NCI-H82 (cell line): Measurements from ENCODE around the gene TAPT1.
A peak's percentile ranks its signal among the peaks of the same experiment; 100 is the strongest.
"Not testable (repeated sequence)": the region's sequence is repeated elsewhere in the genome, so short reads cannot be mapped to it uniquely, and the experiment has no call there.

Experiments
- DNase-seq: peaks from one replicate; lab custom pipeline; 2025; lab: John Stamatoyannopoulos, UW

Gene TAPT1

GRCh38 chr4:16212138-16212782, 14.0 kb downstream of the TAPT1 start:
- no peak for DNase-seq

- no peak for DNase-seq
Observed at GRCh38 chr4:16207409-16207808, 18.9 kb downstream of the TAPT1 start.

GRCh38 chr4:16206848-16207247, 19.4 kb downstream of the TAPT1 start:
- no peak for DNase-seq

- DNase-seq, result no peak
Observed at GRCh38 chr4:16206301-16206700, 20.0 kb downstream of the TAPT1 start.

GRCh38 chr4:16205298-16206164, 20.7 kb downstream of the TAPT1 start:
- peak; percentile 65 for DNase-seq

- no peak for DNase-seq
Observed at GRCh38 chr4:16204505-16204904, 21.8 kb downstream of the TAPT1 start.

GRCh38 chr4:16203083-16203482, 23.2 kb downstream of the TAPT1 start:
- DNase-seq, result no peak

GRCh38 chr4:16202598-16202997, 23.7 kb downstream of the TAPT1 start:
- DNase-seq, result no peak

GRCh38 chr4:16199093-16199492, 27.2 kb downstream of the TAPT1 start:
- DNase-seq, result peak; percentile 35

- DNase-seq, result peak; percentile 22
Observed at GRCh38 chr4:16197876-16198665, 28.2 kb downstream of the TAPT1 start.

- peak; percentile 67 for DNase-seq
Observed at GRCh38 chr4:16196482-16197393, 29.5 kb downstream of the TAPT1 start.

- DNase-seq, result peak; percentile 70
Observed at GRCh38 chr4:16195209-16195608, 31.1 kb downstream of the TAPT1 start.

- not testable (repeated sequence) for DNase-seq
Observed at GRCh38 chr4:16194798-16195197, 31.5 kb downstream of the TAPT1 start.

GRCh38 chr4:16194214-16194613, 32.1 kb downstream of the TAPT1 start:
- peak; percentile 59 for DNase-seq

GRCh38 chr4:16192631-16193518, 33.4 kb downstream of the TAPT1 start:
- DNase-seq, result no peak

- DNase-seq, result no peak
Observed at GRCh38 chr4:16192057-16192456, 34.2 kb downstream of the TAPT1 start.

GRCh38 chr4:16187455-16187854, 38.8 kb downstream of the TAPT1 start:
- no peak for DNase-seq

GRCh38 chr4:16186986-16187385, 39.3 kb downstream of the TAPT1 start:
- DNase-seq, result no peak

GRCh38 chr4:16183604-16184003, 42.7 kb downstream of the TAPT1 start:
- DNase-seq, result no peak

GRCh38 chr4:16176621-16177020, 49.6 kb downstream of the TAPT1 start:
- peak; percentile 55 for DNase-seq
